GM20000 (cell line): ENCODE measurements around the gene ADRA2B.

Source experiments
- DNase-seq: peaks from one replicate; pipeline ENCODE4 v3.0.0; 2012; ENCODE audit warnings: low spot score
- CTCF ChIP-seq: IDR thresholded peaks from 2 replicates; pipeline ENCODE4 v1.5.1; 2012; ENCODE audit warnings: mild to moderate bottlenecking, control low read depth; ENCODE audit errors: extremely low read depth, missing control alignments

ADRA2B gene

DNA sequence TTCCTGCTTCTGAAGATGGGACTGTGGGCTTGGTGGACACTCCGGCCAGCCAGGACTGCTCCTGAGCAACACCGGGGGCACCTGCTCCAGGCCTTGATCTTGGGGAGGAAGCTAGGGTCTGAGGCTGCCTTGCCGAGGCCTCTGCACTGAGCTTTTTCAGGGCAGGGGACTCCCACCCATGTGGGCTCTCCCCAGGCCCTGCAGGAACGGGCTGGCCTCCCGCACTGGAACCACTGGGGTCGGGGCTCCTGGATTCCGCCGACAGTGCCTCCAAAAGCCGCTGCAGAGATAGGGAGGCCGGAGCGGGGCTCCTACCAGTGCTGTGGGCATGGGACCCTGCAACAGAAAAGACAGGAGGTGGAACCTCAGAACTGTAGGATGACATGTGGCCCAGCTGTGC, 7.6 kb upstream of the ADRA2B start:
- DNase-seq, result no peak
- TF ChIP-seq CTCF, result no peak

DNA sequence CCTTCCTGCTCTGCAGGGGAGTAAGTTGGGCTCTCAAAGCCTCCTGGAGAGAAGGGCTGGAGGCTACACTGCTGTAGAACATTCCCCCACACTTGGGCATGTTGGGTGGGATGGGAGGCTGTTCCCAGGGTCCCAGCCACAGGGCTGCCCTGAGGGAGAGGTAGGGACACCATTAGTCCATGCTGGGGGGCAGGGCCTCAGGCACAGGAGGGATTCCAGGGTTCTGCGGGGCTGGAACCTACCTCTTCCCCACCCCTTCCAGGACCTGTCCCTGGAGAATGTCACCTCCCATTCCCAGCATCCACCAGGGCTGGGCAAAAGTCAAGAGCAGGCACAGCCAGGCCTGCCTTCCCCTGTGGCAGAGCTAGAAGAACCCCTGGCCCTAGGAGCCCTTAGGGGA, 6.9 kb upstream of the ADRA2B start:
- TF ChIP-seq CTCF, result no peak
- DNase-seq, result no peak

DNA sequence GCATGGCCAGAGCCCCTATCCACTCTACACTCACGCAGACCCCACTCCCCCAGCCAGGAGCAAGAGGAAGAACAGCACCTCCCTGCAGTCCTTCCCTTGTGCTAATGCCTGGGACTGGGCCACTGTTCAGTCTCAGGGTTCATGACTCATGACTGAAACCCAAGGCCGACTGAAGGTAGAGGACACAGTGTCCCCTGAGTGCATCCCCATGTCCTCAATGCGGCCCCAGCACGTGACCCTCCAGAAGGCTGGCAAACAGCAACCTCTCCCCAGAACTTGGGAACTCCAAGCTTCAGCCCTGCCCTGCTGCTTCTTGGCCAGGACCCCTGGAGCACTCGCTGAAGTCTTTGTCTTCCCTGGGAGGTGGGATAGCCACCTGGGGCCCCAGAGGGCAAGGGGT, 6.0 kb upstream of the ADRA2B start:
- TF ChIP-seq CTCF, result no peak
- no peak for DNase-seq

- TF ChIP-seq CTCF, result no peak
- no peak for DNase-seq
Observed at GRCh38 chr2:96121414-96121813, 5.0 kb upstream of the ADRA2B start.

- DNase-seq, result no peak
- no peak for TF ChIP-seq CTCF
Observed at GRCh38 chr2:96120991-96121390, 4.6 kb upstream of the ADRA2B start.

DNA sequence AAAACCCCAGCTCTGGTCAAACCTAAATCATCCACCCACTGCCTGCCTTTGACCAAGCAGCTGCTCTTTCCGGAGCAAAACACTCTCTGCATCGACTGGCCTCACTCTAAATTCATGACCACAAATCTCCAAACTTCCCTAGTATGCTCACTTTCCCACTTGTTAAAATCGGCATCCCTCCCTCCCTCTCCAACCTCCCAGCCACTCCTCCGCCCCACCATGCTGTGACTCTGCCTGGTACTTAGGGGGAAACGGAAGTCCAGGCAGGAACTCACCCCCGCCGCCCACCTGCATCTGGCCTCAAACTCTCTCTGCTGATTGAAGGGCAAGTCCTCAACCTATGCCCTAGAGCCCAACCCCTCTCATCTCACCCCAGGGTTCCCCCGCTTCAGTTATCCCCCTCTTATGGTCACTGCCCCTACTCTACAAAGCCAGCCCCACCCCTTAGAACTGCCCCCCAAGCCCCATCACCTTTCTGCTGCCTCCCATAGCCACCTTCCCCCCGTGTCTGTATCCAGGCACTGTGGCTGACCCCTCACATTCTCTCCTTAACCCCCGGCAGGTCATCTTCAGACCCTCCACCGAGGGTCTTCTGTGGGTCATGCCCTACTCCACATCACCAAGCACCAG, 3.8 kb upstream of the ADRA2B start:
- peak; percentile 51 for DNase-seq
- TF ChIP-seq CTCF, result no peak

GRCh38 chr2:96119389-96119751, 3.0 kb upstream of the ADRA2B start:
- no peak for DNase-seq
- no peak for TF ChIP-seq CTCF
